Left lung (tissue), 10 donors: Measurements from ENCODE around the gene CCDC51. TPM values are rescaled to one million over a fixed set of nuclear protein-coding genes. Genes with fewer than 3 reads are reported as not detected.
A peak's percentile ranks its signal among the peaks of the same experiment; 100 is the strongest.
"Not testable (repeated sequence)": the region's sequence is repeated elsewhere in the genome, so short reads cannot be mapped to it uniquely, and the experiment has no call there.

Experiments
- ATAC-seq: fragments of 200-7000 bp; cut with Tn5 transposase; one replicate; pipeline ENCODE4 v1.9.1; 2020; ENCODE audit warnings: moderate library complexity
- DNase-seq, 4 donors: peaks; one replicate each; pipeline ENCODE4 v3.0.0-alpha.2; 2013 to 2020
- H3K27ac ChIP-seq, 2 donors: fragments of 200-600 bp; sonication (generic) in 1 of 2; one replicate each; pipeline versions ENCODE4 v1.5.0 to v1.8.0; 2020 to 2021
- H3K27me3 ChIP-seq, 2 donors: fragments of 200-600 bp; sonication (generic) in 1 of 2; one replicate each; pipeline versions ENCODE4 v1.5.0 to v1.8.0; 2020 to 2021
- H3K36me3 ChIP-seq, 2 donors: fragments of 200-600 bp; sonication (generic) in 1 of 2; one replicate each; pipeline versions ENCODE4 v1.5.0 to v1.8.0; 2020 to 2021
- H3K4me1 ChIP-seq, 2 donors: fragments of 200-600 bp; one replicate each; pipeline ENCODE4 v1.8.0; 2021
- H3K4me3 ChIP-seq, 2 donors: fragments of 200-600 bp; sonication (generic) in 1 of 2; one replicate each; pipeline versions ENCODE4 v1.5.0 to v1.8.0; 2020 to 2021; ENCODE audit warnings: mild to moderate bottlenecking in 1 of 2
- H3K9me3 ChIP-seq, 2 donors: fragments of 200-600 bp; sonication (generic) in 1 of 2; one replicate each; pipeline versions ENCODE4 v1.5.0 to v1.8.0; 2020 to 2021
- intact Hi-C, 2 donors: fragments of 100-400 bp; cut with DNase I; formaldehyde crosslinking; loops; one replicate each; pipeline versions ENCODE4 v1.11.2 to v1.14.2; 2022
- polyA plus RNA-seq, 6 donors: library from polyadenylated mRNA; unstranded; fragments of 120-200 nt; gene quantifications; one replicate each; pipeline ENCODE4 v1.2.1, GENCODE V29; 2013; ENCODE audit not compliant: insufficient read length in 6 of 6
- total RNA-seq, 2 donors: library from RNA; stranded (reverse); fragmentation: NEBNext Ultra II Directional; extraction: Animal tissue kit (Norgen Biotek cat#: 25700); gene quantifications; one replicate each; pipeline ENCODE4 v1.2.1, GENCODE V29; 2021
- TF ChIP-seq, protein P1 (sequence below), 2 donors: fragments of 200-600 bp; sonication (generic) in 1 of 2; IDR thresholded peaks; one replicate each; pipeline versions ENCODE4 v1.5.0 to v1.8.0; 2021; ENCODE audit warnings: antibody characterized with exemption in 2 of 2
- donor health status: DM: no; HTN: yes; CAD: no.
- donor health status: DM: no; HTN: no; CAD: no.

Gene CCDC51
- total and polyA plus RNA-seq, 8 donors: 13.4 to 16.2 (median 14.8) TPM

DNA sequence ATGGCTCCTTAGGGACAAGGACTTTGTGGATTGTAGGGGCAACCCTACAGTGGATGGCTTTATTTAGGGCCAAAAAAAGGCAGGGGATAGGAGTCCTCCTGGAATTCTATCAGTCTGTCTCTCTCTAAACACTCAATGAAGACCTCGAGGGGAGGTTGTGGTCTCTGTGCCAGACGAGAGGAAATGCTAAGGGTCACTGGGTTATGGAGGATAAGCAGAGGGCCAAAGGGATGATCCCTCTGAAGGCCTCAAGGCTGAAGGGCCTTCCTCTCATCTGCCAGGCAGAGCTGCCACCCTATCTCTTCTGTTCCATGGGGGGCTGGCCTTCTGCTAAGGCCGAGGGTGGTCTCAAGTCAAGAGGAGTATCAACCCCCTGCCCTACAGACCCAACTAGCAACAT lies 37.0 kb downstream of the CCDC51 start:
- H3K4me1 ChIP-seq: peaks cover 0 to 4% of the 10 kb centered on the region in 2 donors
- TF ChIP-seq, protein P1, sequence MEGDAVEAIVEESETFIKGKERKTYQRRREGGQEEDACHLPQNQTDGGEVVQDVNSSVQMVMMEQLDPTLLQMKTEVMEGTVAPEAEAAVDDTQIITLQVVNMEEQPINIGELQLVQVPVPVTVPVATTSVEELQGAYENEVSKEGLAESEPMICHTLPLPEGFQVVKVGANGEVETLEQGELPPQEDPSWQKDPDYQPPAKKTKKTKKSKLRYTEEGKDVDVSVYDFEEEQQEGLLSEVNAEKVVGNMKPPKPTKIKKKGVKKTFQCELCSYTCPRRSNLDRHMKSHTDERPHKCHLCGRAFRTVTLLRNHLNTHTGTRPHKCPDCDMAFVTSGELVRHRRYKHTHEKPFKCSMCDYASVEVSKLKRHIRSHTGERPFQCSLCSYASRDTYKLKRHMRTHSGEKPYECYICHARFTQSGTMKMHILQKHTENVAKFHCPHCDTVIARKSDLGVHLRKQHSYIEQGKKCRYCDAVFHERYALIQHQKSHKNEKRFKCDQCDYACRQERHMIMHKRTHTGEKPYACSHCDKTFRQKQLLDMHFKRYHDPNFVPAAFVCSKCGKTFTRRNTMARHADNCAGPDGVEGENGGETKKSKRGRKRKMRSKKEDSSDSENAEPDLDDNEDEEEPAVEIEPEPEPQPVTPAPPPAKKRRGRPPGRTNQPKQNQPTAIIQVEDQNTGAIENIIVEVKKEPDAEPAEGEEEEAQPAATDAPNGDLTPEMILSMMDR (IDR thresholded peaks at IDR 0.05): no peak

DNA sequence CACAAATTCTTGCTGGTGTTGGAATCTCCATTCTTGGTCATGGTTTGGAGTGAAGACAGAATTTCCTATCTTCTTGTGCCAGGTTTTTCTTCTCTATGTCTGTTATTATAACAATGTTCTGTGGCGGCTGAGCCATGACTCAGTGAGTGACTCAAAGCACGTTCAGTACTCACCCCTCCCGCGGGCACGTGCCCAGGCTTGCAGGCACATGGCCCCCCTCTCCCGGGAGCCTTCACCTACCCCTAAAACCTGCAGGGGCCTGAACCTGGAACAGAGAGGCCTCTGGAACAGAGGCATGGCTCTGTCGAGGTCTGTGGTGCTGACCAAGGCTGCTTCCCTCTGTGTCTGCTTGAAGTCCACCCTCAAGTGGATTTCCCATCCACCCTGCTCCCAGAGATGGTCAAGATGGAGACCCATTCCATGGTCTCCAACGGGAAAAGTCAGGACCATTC lies 37.6 kb downstream of the CCDC51 start:
- Histone ChIP-seq H3K4me3 (no peak overlapping the region), H3K9me3 (no peaks in the 10 kb centered on the region), H3K27ac (peak overlapping the region; percentile 28 to 73), H3K4me1 (peaks cover 0 to 10% of the 10 kb centered on the region in 2 donors), H3K27me3 (no peaks in the 10 kb centered on the region), H3K36me3 (peaks cover 0 to 39% of the 10 kb centered on the region in 2 donors)
- DNase-seq (peak; percentile 31 to 84 (median 62)), ATAC-seq (peak; percentile 65)
- intact Hi-C loops: loop anchor here in 1 of 2 donors (5.0 kb wide), 1 partner anchor 35 kb away; no protein-coding TSS in a partner anchor
- TF ChIP-seq, protein P1 (IDR thresholded peaks at IDR 0.05): no peak

More for the DNA sequence above, 37.0 kb downstream of the CCDC51 start:
- intact Hi-C loops: loop anchor here in 1 of 2 donors (5.0 kb wide), 1 partner anchor 34 kb away; no protein-coding TSS in a partner anchor
- H3K27ac ChIP-seq: peak overlapping the region; percentile 28 to 73
- ATAC-seq: no peak
- no peaks in the 10 kb centered on the region for H3K9me3 ChIP-seq
- no peak for DNase-seq
- H3K27me3 ChIP-seq: no peaks in the 10 kb centered on the region
- peaks cover 0 to 45% of the 10 kb centered on the region in 2 donors for H3K36me3 ChIP-seq
- H3K4me3 ChIP-seq: no peak overlapping the region

DNA sequence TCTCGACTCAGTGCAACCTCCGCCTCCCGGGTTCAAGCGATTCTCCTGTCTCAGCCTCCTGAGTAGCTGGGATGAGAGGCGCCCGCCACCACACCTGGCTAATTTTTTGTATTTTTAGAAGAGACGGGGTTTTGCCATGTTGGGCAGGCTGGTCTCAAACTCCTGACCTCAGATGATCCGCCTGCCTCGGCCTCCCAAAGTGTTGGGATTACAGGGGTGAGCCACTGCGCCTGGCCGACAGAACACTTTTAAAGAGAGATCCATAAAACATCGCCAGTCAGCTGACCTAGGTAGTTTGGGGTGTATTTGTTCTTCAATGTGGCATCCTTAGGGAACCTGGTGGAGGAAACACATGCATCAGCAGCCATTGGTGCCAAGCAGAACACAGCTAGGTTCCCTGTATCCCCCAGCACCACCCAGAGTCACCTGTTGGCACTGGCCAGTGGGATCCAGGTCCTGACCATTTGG lies 38.5 kb downstream of the CCDC51 start:
- H3K36me3 ChIP-seq: peaks cover 0 to 31% of the 10 kb centered on the region in 2 donors
- ATAC-seq, H3K9me3 ChIP-seq, H3K4me3 ChIP-seq, H3K27me3 ChIP-seq, H3K4me1 ChIP-seq: not testable (repeated sequence)
- DNase-seq: peak in 2 of 4 donors; percentile 22 to 38
- H3K27ac ChIP-seq: peak overlapping the region; percentile 28 to 50
- intact Hi-C loops: loop anchor here in 1 of 2 donors (5.0 kb wide), 1 partner anchor 36 kb away; no protein-coding TSS in a partner anchor

DNA sequence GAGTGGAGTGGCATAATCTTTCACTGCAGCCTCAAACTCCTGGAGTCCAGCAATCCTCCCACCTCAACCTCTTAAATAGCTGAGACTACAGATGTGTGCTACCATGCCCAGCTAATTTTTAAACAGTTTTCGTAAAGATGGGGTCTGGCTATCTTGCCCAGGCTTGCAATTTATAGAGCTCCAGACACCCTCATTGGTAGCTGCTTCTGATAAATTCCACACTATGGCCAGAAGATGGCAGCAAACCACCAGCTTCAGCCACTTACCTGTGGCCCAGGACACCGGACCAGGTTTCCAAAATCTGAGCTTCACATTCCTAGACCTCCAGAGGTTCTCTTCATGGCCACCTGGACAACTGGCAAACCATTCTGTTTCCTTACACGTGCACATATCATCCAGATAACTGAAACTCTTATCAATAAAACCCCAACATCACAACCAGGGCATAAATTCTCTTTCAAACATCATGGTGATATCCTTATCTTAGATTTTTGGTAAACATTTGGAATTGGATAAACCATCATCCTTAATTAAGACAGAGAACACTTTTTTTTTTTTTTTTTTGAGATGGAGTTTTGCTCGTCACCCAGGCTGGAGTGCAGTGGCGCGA lies 39.0 kb downstream of the CCDC51 start:
- Histone ChIP-seq H3K27me3 (no peaks in the 10 kb centered on the region), H3K9me3 (no peaks in the 10 kb centered on the region), H3K4me3 (no peak overlapping the region), H3K27ac (no peak overlapping the region), H3K4me1 (peaks cover 0 to 10% of the 10 kb centered on the region in 2 donors), H3K36me3 (peaks cover 0 to 25% of the 10 kb centered on the region in 2 donors)
- TF ChIP-seq, protein P1 (IDR thresholded peaks at IDR 0.05): peak; percentile 66 to 83
- DNase-seq: peak in 3 of 4 donors; percentile 17 to 70 (median 46)
- intact Hi-C loops: loop anchor here in 1 of 2 donors (5.0 kb wide), 1 partner anchor 36 kb away; no protein-coding TSS in a partner anchor
- peak; percentile 76 for ATAC-seq

DNA sequence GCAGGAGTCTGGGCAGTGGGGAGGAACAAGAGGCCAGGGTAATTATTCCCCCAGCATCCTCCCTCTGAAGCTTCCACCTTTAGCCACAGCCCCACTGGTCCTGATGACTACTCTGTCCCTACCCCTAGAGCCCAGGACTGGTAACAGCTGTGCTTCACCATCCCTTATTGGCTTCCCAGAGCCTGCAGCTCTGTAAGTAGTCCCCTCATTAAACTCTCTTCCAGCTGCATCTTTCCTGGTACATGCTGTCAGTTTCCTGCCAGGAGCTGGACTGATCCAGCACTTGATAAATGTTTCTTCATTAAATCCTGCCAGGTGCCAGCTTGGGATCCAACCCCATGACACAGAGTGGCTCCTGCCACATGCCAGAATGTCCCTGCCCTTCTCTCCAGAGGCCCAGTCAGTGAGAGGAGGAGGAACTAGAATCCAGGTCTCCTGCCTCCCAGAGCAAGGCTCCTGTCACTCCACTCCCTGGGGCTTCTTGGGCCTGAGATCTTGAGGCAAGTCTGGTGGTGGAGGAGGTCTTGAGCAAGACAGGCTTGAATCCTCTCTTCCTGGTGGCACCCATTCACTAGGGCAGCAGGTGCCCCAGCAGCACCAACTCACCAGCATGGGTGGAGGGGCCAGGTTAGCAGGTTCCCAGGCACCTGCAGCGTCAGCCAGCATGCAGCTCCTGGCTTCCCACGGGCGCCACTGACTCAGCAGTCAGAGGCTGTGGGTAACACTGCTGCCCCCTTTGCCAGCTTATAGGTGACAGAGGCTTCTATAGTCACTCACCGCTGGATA lies 40.3 kb downstream of the CCDC51 start:
- Histone ChIP-seq H3K9me3 (no peaks in the 10 kb centered on the region), H3K27ac (no peak overlapping the region), H3K36me3 (peaks cover 0 to 12% of the 10 kb centered on the region in 2 donors), H3K4me3 (no peak overlapping the region), H3K27me3 (no peaks in the 10 kb centered on the region), H3K4me1 (peaks cover 0 to 10% of the 10 kb centered on the region in 2 donors)
- peak; percentile 3 for ATAC-seq
- intact Hi-C loops: loop anchor here in 1 of 2 donors (5.0 kb wide), 1 partner anchor 38 kb away; no protein-coding TSS in a partner anchor
- DNase-seq: peak in 2 of 4 donors; percentile 24 to 53
- TF ChIP-seq, protein P1 (IDR thresholded peaks at IDR 0.05): no peak
